ENCODE results near the gene PF4V1.

- TF ChIP-seq POLR2A (IDR thresholded peaks at IDR 0.05) (no peak), CTCF (IDR thresholded peaks at IDR 0.05) (no peak)
Measured at GRCh38 chr4:73865431-73866096, 12.5 kb downstream of the PF4V1 start.
